ENCODE data around the gene RBM28.
"Not testable (repeated sequence)": the region's sequence is repeated elsewhere in the genome, so short reads cannot be mapped to it uniquely, and the experiment has no call there.

The RBM28 gene

GRCh38 chr7:128280451-128280850 lies 63.3 kb downstream of the RBM28 start:
- not testable (repeated sequence) for DNase-seq

GRCh38 chr7:128279124-128279713 lies 64.5 kb downstream of the RBM28 start:
- no peak for DNase-seq

- no peak for DNase-seq
These were observed 65.3 kb downstream of the RBM28 start for GRCh38 chr7:128278366-128278765.

- no peak for DNase-seq
These were observed 68.0 kb downstream of the RBM28 start for GRCh38 chr7:128275681-128276080.

GRCh38 chr7:128274884-128275603 lies 68.7 kb downstream of the RBM28 start:
- DNase-seq, result no peak

- DNase-seq, result no peak
These were observed 69.3 kb downstream of the RBM28 start for GRCh38 chr7:128274246-128274883.

GRCh38 chr7:128271942-128272481 lies 71.7 kb downstream of the RBM28 start:
- no peak for DNase-seq

GRCh38 chr7:128271471-128271941 lies 72.2 kb downstream of the RBM28 start:
- DNase-seq, result no peak

- no peak for DNase-seq
These were observed 72.9 kb downstream of the RBM28 start for GRCh38 chr7:128270826-128271272.

GRCh38 chr7:128268233-128268632 lies 75.5 kb downstream of the RBM28 start:
- no peak for DNase-seq

- DNase-seq, result no peak
These were observed 76.1 kb downstream of the RBM28 start for GRCh38 chr7:128267595-128267924.

- DNase-seq, result no peak
These were observed 76.7 kb downstream of the RBM28 start for GRCh38 chr7:128266883-128267594.

GRCh38 chr7:128266529-128266882 lies 77.2 kb downstream of the RBM28 start:
- no peak for DNase-seq

GRCh38 chr7:128265906-128266300 lies 77.8 kb downstream of the RBM28 start:
- no peak for DNase-seq

- no peak for DNase-seq
These were observed 78.4 kb downstream of the RBM28 start for GRCh38 chr7:128265156-128265905.

- DNase-seq, result no peak
These were observed 79.2 kb downstream of the RBM28 start for GRCh38 chr7:128264477-128264876.

GRCh38 chr7:128263420-128263819 lies 80.3 kb downstream of the RBM28 start:
- DNase-seq, result no peak

- DNase-seq, result no peak
These were observed 81.3 kb downstream of the RBM28 start for GRCh38 chr7:128262273-128263028.

- no peak for DNase-seq
These were observed 83.5 kb downstream of the RBM28 start for GRCh38 chr7:128260069-128260795.

- DNase-seq, result no peak
These were observed 84.3 kb downstream of the RBM28 start for GRCh38 chr7:128259131-128260061.

Measured in activated CD4-positive, alpha-beta T cell treated with anti-CD3 and anti-CD28 coated beads for 4 hours (primary cell).